H9 (cell line): Measurements from ENCODE around the gene MCAM. TPM values are rescaled to one million over a fixed set of nuclear protein-coding genes. Genes with fewer than 3 reads are reported as not detected.

Source experiments
- DNase-seq: peaks from one replicate; pipeline ENCODE4 v3.0.0-alpha.2; 2017
- H2AFZ ChIP-seq: one replicate; pipeline ENCODE4 v1.6.1; 2013; ENCODE audit warnings: mild to moderate bottlenecking, low read length, control low read depth, moderate library complexity
- H2AK5ac ChIP-seq: 2 replicates; pipeline ENCODE4 v1.6.1; 2013; ENCODE audit warnings: low read length, control low read depth, mixed read lengths; ENCODE audit not compliant: insufficient read length
- H2BK120ac ChIP-seq: one replicate; pipeline ENCODE4 v1.6.1; 2013; ENCODE audit warnings: low read depth, mild to moderate bottlenecking, low read length, control low read depth, inconsistent platforms; ENCODE audit not compliant: poor library complexity, severe bottlenecking
- H2BK12ac ChIP-seq: 2 replicates; pipeline ENCODE4 v1.6.1; 2013; ENCODE audit warnings: low read length, control low read depth, mixed read lengths, low read depth; ENCODE audit not compliant: insufficient read length
- H2BK15ac ChIP-seq: 2 replicates; pipeline ENCODE4 v1.6.1; 2013; ENCODE audit warnings: low read depth, low read length, control low read depth
- H2BK20ac ChIP-seq: one replicate; pipeline ENCODE4 v1.6.1; 2013; ENCODE audit warnings: low read depth, mild to moderate bottlenecking, low read length, control low read depth, inconsistent platforms; ENCODE audit not compliant: poor library complexity, severe bottlenecking
- H2BK5ac ChIP-seq: 2 replicates; pipeline ENCODE4 v1.6.1; 2013; ENCODE audit warnings: low read length, control low read depth, mixed read lengths; ENCODE audit not compliant: insufficient read length
- H3K14ac ChIP-seq: 2 replicates; pipeline ENCODE4 v1.6.1; 2013; ENCODE audit warnings: low read length, control low read depth; ENCODE audit not compliant: insufficient read depth
- H3K18ac ChIP-seq: 2 replicates; pipeline ENCODE4 v1.6.1; 2013; ENCODE audit warnings: low read depth, mild to moderate bottlenecking, mixed read lengths, low read length, control low read depth; ENCODE audit not compliant: insufficient read length
- H3K23ac ChIP-seq: 2 replicates; pipeline ENCODE4 v1.6.1; 2013; ENCODE audit warnings: low read length, control low read depth, mixed read lengths, low read depth; ENCODE audit not compliant: insufficient read length
- H3K23me2 ChIP-seq: 2 replicates; pipeline ENCODE4 v1.6.1; 2013; ENCODE audit warnings: low read depth, mild to moderate bottlenecking, mixed read lengths, low read length, control low read depth; ENCODE audit not compliant: insufficient read length, poor library complexity, severe bottlenecking
- H3K27ac ChIP-seq: 2 replicates; pipeline ENCODE4 v1.5.1; 2013; ENCODE audit warnings: low read length, control low read depth, mixed read lengths, low read depth; ENCODE audit not compliant: insufficient read length
- H3K27me3 ChIP-seq: 2 replicates; pipeline ENCODE4 v1.6.1; 2013; ENCODE audit warnings: low read length, control low read depth, inconsistent platforms; ENCODE audit not compliant: insufficient read depth
- H3K4ac ChIP-seq: 2 replicates; pipeline ENCODE4 v1.6.1; 2013; ENCODE audit warnings: low read depth, mild to moderate bottlenecking, control low read depth, inconsistent platforms, low read length, moderate library complexity
- H3K4me1 ChIP-seq: 2 replicates; pipeline ENCODE4 v1.6.1; 2013; ENCODE audit warnings: low read length, control low read depth, inconsistent platforms; ENCODE audit not compliant: insufficient read depth
- H3K4me2 ChIP-seq: 2 replicates; pipeline ENCODE4 v1.6.1; 2013; ENCODE audit warnings: low read length, control low read depth, mixed read lengths; ENCODE audit not compliant: insufficient read length, insufficient read depth
- H3K56ac ChIP-seq: 2 replicates; pipeline ENCODE4 v1.6.1; 2013; ENCODE audit warnings: low read depth, mild to moderate bottlenecking, mixed read lengths, low read length, control low read depth; ENCODE audit not compliant: insufficient read length
- H3K79me1 ChIP-seq: 2 replicates; pipeline ENCODE4 v1.6.1; 2013; ENCODE audit warnings: low read depth, mild to moderate bottlenecking, moderate library complexity, low read length, control low read depth, inconsistent platforms; ENCODE audit not compliant: insufficient read depth, poor library complexity, severe bottlenecking
- H3K79me2 ChIP-seq: 2 replicates; pipeline ENCODE4 v1.6.1; 2013; ENCODE audit warnings: low read length, control low read depth, inconsistent platforms; ENCODE audit not compliant: insufficient read depth
- H3K9ac ChIP-seq: 2 replicates; pipeline ENCODE4 v1.6.1; 2013; ENCODE audit warnings: low read length, control low read depth, mixed read lengths; ENCODE audit not compliant: insufficient read length; ENCODE audit errors: extremely low read depth
- H3K9me3 ChIP-seq: one replicate; pipeline ENCODE4 v1.6.1; 2013; ENCODE audit warnings: low read depth, low read length, inconsistent platforms; ENCODE audit not compliant: control insufficient read depth
- H3T11ph ChIP-seq: one replicate; pipeline ENCODE4 v1.6.1; 2013; ENCODE audit warnings: mild to moderate bottlenecking, low read length, control low read depth, inconsistent platforms
- H4K20me1 ChIP-seq: one replicate; pipeline ENCODE4 v1.6.1; 2013; ENCODE audit not compliant: control insufficient read depth, insufficient read length, insufficient read depth
- H4K5ac ChIP-seq: 2 replicates; pipeline ENCODE4 v1.6.1; 2013; ENCODE audit warnings: low read depth, mild to moderate bottlenecking, mixed read lengths, low read length, control low read depth; ENCODE audit not compliant: insufficient read length
- H4K8ac ChIP-seq: replicated peaks from 2 replicates; pipeline ENCODE4 v1.6.1; 2013; ENCODE audit warnings: low read length, control low read depth, mixed read lengths, low read depth; ENCODE audit not compliant: insufficient read length
- H4K91ac ChIP-seq: 2 replicates; pipeline ENCODE4 v1.6.1; 2013; ENCODE audit warnings: low read depth, mild to moderate bottlenecking, moderate library complexity, mixed read lengths, low read length, control low read depth; ENCODE audit not compliant: insufficient read length
- H3K27ac Mint-ChIP-seq, 3 experiments: 2 replicates in 2 of 3; 3 replicates in 1 of 3; pipeline ENCODE4 v1.8.0; 2020 to 2021; ENCODE audit warnings: mixed read lengths in 3 of 3, mild to moderate bottlenecking in 1 of 3, moderate library complexity in 1 of 3
- H3K27me3 Mint-ChIP-seq: 2 replicates; pipeline ENCODE4 v1.8.0; 2021; ENCODE audit warnings: low read depth, mild to moderate bottlenecking, moderate library complexity, mixed read lengths
- H3K36me3 Mint-ChIP-seq, 3 experiments: 2 replicates in 2 of 3; 3 replicates in 1 of 3; pipeline ENCODE4 v1.8.0; 2020 to 2021; ENCODE audit warnings: low read depth in 3 of 3, mixed read lengths in 3 of 3; ENCODE audit not compliant: insufficient read depth in 1 of 3
- H3K4me1 Mint-ChIP-seq, 2 experiments: 2 replicates each; pipeline ENCODE4 v1.8.0; 2020; ENCODE audit warnings: mixed read lengths in 2 of 2
- H3K4me3 Mint-ChIP-seq, 2 experiments: 2 replicates in 1 of 2; 3 replicates in 1 of 2; pipeline ENCODE4 v1.8.0; 2020 to 2021; ENCODE audit warnings: mild to moderate bottlenecking in 2 of 2, mixed read lengths in 2 of 2, moderate library complexity in 1 of 2
- H3K9me3 Mint-ChIP-seq, 2 experiments: 2 replicates in 1 of 2; 3 replicates in 1 of 2; pipeline ENCODE4 v1.8.0; 2020; ENCODE audit warnings: mild to moderate bottlenecking in 2 of 2, mixed read lengths in 2 of 2, moderate library complexity in 1 of 2
- WGBS: extraction: QIAGEN DNeasy Blood & Tissue Kit; methylation state at CpG from one replicate; pipeline ENCODE4 v1.1.7; 2013; ENCODE audit warnings: missing lambda C conversion rate, low lambda C conversion rate, mixed read lengths; ENCODE audit not compliant: insufficient read length; ENCODE audit errors: extremely low coverage; 5-methylcytosine and 5-hydroxymethylcytosine counted together
- total RNA-seq: library from RNA; stranded (reverse); gene quantifications from 2 replicates; pipeline ENCODE4 v1.2.1, GENCODE V29; 2021
- TF ChIP-seq, protein P1 (sequence below): fragments of 200-600 bp; sonication (generic); conservative IDR thresholded peaks from 3 replicates; pipeline ENCODE4 v1.8.0; 2021; ENCODE audit warnings: antibody characterized with exemption, mild to moderate bottlenecking

Gene MCAM
- total RNA-seq, 1 experiment from 2014 or later, result 21.5 TPM

DNA sequence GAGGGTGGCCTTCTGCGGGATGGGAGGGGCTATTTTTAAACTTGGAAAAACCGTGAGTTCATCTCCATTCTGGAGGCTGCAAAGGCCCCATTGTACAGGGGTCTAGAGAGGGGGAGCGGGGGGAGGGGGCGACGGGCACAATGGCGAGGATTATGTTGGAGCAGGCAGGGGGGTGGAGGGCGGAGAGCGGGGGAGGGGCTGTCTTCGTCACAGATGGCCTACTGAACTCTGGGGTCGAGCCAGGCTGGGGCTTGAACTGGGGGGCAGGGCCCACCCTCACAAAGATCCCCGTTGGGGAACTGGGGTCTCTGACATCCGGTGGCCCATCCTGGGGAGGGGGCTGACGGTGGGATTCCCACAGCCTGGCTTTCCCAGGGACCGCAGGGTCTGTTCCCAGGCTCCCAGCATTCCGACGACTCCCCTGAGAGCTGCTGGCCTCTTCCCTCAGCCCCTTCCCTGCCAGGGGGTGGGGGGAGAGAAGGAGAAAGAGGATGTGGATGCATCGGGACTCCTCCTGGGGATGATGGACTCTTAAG is 3.4 kb upstream of the MCAM start:
- no peaks in the 10 kb centered on the region for H3K36me3 Mint-ChIP-seq
- H3K9me3 Mint-ChIP-seq, result no peaks in the 10 kb centered on the region; a peak in 1 of 5 replicates
- WGBS, result no CpG with 5 or more reads among the region's 17 CpGs
- H3K9me3 ChIP-seq, result no peaks in the 10 kb centered on the region
- H3K27me3 Mint-ChIP-seq, result peaks cover 25% of the 10 kb centered on the region
- no peak overlapping the region for H4K5ac ChIP-seq
- H2BK5ac ChIP-seq, result no peak overlapping the region
- no peak overlapping the region for H4K91ac ChIP-seq
- H3K18ac ChIP-seq, result peak overlapping the region; percentile 47
- peak overlapping the region; percentile 72 for H3K4me2 ChIP-seq
- H3T11ph ChIP-seq, result no peak overlapping the region
- no peak overlapping the region for H3K27ac ChIP-seq
- no peak overlapping the region for H2BK15ac ChIP-seq
- TF ChIP-seq, protein P1, sequence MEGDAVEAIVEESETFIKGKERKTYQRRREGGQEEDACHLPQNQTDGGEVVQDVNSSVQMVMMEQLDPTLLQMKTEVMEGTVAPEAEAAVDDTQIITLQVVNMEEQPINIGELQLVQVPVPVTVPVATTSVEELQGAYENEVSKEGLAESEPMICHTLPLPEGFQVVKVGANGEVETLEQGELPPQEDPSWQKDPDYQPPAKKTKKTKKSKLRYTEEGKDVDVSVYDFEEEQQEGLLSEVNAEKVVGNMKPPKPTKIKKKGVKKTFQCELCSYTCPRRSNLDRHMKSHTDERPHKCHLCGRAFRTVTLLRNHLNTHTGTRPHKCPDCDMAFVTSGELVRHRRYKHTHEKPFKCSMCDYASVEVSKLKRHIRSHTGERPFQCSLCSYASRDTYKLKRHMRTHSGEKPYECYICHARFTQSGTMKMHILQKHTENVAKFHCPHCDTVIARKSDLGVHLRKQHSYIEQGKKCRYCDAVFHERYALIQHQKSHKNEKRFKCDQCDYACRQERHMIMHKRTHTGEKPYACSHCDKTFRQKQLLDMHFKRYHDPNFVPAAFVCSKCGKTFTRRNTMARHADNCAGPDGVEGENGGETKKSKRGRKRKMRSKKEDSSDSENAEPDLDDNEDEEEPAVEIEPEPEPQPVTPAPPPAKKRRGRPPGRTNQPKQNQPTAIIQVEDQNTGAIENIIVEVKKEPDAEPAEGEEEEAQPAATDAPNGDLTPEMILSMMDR, result no peak
- H3K23me2 ChIP-seq, result peaks cover 32% of the 10 kb centered on the region
- no peak overlapping the region for H3K27ac Mint-ChIP-seq
- no peak overlapping the region for H3K23ac ChIP-seq
- no peak overlapping the region for H4K8ac ChIP-seq
- no peaks in the 10 kb centered on the region for H3K79me2 ChIP-seq
- no peaks in the 10 kb centered on the region for H3K79me1 ChIP-seq
- H3K4ac ChIP-seq, result no peak overlapping the region
- H2BK20ac ChIP-seq, result no peak overlapping the region
- no peak overlapping the region for H2BK120ac ChIP-seq
- H3K56ac ChIP-seq, result no peak overlapping the region
- H3K4me1 Mint-ChIP-seq, result peaks cover 46 to 48% of the 10 kb centered on the region in 2 experiments
- H4K20me1 ChIP-seq, result no peaks in the 10 kb centered on the region
- no peak overlapping the region for H2BK12ac ChIP-seq
- DNase-seq, result peak; percentile 54
- H2AFZ ChIP-seq, result no peak overlapping the region
- H2AK5ac ChIP-seq, result no peak overlapping the region
- H3K9ac ChIP-seq, result no peak overlapping the region
- H3K4me3 Mint-ChIP-seq, result peak overlapping the region; percentile 54 to 61; a peak in 4 of 5 replicates
- peak overlapping the region; percentile 10; the same call in 1 of the 2 replicates for H3K14ac ChIP-seq
- H3K4me1 ChIP-seq, result peaks cover 15% of the 10 kb centered on the region; the same call in 1 of the 2 replicates
- H3K27me3 ChIP-seq, result peaks cover 9% of the 10 kb centered on the region; the same call in 1 of the 2 replicates
